ENCODE measurements around the gene CHURC1.

DNA sequence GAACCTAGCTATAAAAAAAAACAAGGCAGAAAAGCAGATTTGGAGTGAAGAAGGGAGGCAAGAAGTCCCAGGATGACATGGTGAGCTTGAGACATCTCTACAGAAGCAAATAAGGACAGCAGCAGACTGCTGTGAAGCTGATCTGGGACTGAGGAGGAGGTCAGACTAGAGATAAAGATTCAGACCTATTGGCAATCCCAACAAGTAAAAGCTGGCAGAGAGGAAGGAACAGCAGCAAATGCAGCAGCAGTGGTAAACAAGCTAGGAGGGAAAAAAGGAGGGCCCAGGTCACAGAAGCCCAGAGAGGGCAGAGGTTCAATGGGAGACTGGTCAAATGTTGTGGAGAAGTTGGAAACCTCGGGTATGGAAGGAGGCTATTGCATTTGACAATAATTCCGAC is 45.9 kb upstream of the CHURC1 start:
- TF ChIP-seq, protein P1, sequence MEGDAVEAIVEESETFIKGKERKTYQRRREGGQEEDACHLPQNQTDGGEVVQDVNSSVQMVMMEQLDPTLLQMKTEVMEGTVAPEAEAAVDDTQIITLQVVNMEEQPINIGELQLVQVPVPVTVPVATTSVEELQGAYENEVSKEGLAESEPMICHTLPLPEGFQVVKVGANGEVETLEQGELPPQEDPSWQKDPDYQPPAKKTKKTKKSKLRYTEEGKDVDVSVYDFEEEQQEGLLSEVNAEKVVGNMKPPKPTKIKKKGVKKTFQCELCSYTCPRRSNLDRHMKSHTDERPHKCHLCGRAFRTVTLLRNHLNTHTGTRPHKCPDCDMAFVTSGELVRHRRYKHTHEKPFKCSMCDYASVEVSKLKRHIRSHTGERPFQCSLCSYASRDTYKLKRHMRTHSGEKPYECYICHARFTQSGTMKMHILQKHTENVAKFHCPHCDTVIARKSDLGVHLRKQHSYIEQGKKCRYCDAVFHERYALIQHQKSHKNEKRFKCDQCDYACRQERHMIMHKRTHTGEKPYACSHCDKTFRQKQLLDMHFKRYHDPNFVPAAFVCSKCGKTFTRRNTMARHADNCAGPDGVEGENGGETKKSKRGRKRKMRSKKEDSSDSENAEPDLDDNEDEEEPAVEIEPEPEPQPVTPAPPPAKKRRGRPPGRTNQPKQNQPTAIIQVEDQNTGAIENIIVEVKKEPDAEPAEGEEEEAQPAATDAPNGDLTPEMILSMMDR (IDR thresholded peaks at IDR 0.05), result no peak
- TF ChIP-seq POLR2A (IDR thresholded peaks at IDR 0.05), result no peak
